HG03469 (cell line): ENCODE results near the gene RINT1.
"Not testable (repeated sequence)": the region's sequence is repeated elsewhere in the genome, so short reads cannot be mapped to it uniquely, and the experiment has no call there.

Source experiments
- ATAC-seq: cut with Tn5 transposase; IDR thresholded peaks from one replicate; pipeline ENCODE4 v1.9.1; 2021; ENCODE audit warnings: mild to moderate bottlenecking, moderate library complexity, moderate number of reproducible peaks; ENCODE audit not compliant: unreplicated experiment

The RINT1 gene

DNA sequence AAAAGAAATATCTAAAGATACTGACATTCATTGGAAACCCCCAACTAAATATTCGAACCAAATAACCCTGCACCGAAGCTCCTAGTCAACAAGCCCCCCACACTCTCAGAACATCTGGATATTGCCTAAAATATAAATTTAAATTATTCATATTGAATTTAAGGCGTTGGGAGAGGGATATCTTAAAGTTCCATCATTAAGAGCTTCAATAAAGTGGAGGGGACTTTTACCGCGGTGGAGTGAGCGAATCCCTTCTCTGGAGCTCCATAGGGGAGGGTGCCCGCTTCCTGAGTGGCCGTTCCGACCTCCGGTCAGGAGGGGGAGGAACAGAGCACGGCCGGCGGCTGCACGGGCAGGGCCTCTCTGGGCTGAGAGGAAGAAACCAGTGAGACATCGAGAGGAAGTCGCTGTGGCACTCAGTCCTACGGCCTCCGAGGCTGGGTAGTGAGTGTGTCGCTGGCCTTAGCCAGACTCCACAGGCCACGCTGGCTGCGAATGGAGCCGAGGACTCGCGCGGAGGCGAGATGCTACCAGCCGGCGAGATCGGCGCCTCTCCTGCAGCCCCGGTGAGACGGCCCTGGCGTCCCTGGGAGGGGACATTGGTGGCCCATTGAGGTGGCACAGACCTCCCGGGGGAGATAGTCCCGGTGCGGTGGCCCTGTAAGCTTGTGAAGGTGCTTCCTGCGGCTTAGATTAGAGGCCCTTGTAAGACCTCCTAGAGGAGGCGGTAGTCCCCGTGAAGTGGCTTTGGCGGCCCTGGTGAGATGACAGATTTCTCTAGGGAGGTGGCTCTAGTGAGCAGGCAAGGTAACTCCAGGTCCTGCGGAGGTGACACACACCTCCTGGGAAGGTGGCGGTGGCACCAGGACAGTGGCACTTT lies at the start of gene RINT1:
TSS of gene RINT1 (plus strand) at position 410 of the 880 bp plus-strand sequence. CDS start at position 525, 115 bp downstream.
- peak; percentile 97 for ATAC-seq

GRCh38 chr7:105487579-105488571 lies 44.1 kb upstream of the RINT1 start:
- ATAC-seq: no peak

- ATAC-seq: no peak
These were observed 42.6 kb upstream of the RINT1 start for GRCh38 chr7:105489409-105489808.

DNA sequence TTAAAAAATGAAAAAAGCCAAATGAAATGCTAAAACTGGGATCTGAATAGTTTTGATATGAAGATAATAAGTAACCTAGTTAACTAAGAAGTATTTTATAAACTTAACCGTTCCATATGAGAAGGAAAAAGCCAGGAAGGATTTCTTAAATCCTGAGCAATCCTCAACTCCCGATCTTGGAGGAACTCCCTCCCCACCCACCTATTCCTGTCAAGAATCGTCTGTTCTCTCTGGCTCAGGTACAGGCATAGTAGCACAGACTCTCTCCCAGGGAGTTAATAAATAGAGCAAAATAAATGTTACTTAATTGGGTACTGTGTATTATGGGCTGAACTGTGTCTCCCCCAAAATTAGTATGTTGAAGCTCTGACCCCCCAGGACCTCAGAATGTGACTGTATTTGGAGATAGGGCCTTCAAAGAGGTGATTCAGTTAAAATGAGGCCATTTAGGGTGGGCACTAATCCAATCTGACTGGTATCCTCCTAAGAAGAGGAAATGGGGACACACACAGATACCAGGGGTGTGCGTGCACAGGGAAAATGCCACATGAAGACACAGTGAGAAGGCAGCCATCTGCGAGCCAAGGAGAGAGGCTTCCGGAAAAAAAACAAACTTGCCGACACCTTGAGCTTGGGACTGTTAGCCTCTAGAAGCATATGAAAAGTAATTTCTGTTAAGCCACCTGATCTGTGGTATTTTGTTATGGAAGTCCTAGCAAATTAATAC lies 38.6 kb upstream of the RINT1 start:
- no peak for ATAC-seq

GRCh38 chr7:105493923-105494315 lies 38.1 kb upstream of the RINT1 start:
- ATAC-seq: no peak

DNA sequence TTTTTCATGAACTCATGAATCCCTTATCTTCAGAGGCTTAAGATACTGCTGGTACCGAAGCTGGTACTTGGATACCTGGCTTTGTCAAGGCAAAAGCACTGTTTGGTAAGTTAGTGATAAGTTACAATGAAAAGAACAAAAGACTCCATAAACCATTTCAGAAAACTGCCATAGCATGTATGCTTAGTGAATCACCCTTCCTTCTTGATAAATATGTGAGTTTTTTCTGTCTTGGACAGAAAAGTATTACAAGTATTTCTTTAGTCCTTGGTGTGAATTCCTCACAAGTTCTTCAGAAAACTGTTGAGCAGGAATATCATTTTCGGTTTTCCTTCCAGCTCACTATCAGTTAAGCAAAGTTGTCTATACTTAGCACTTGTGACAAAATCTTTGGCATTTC lies 35.5 kb upstream of the RINT1 start:
- no peak for ATAC-seq

DNA sequence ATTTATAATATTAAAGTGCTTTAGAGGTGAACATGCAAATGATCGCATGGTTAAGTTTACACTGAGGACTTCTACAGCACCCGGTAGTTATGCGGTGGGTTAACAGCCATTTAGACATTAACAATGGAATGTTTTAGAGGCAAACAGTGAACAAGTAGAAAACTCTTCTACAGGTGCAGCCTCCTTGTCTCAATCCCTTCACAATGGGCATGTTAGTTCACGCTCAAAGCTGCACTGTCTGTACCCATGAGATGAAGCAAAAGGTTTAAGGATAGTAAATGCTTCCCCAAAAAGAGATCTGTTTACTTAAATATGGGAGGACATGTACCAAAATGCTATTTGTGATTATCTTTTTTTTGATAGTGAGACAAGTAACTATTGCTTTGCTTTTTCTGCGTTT lies 35.0 kb upstream of the RINT1 start:
- no peak for ATAC-seq

DNA sequence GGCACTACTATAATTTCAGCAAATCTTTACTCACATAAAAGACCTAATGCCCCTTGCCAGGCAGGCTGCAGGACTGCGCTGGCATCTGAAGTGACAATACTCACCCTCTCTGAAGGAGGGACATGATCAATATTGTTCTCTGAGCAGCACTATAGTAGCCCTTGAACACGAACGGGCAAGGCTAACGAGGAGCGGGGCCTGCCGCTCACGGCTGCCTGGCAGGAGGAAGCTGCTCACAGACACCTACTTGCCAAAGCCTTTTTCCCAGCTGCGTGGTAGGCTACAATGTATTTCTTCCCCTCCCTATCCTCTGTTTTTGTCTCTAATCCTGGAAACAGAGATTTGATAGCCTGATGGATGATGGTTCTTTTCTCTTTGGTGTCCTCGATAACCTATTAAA lies 29.8 kb upstream of the RINT1 start:
- ATAC-seq: no peak

DNA sequence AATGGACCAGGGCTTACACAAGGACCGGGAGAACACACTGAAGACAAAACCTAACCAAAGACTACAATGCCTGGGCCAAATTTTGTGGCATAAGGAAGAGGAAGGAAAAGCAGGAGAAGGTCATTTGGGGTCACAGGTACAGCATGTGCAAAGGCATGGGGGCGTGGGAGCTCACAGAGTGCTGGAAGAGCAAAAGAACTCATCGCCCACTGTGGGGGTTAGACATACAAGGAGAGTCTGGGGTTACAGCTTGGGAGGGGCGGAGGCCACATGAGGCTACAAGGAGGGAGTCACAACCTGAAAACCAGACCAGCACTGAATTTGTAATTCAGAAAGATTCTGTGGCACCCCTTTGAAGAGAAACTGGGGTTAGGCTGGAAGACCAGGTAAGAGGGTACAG lies 19.6 kb upstream of the RINT1 start:
- no peak for ATAC-seq

GRCh38 chr7:105512926-105513526 lies 19.0 kb upstream of the RINT1 start:
- ATAC-seq: no peak

- not testable (repeated sequence) for ATAC-seq
These were observed 16.4 kb upstream of the RINT1 start for GRCh38 chr7:105515610-105516009.

DNA sequence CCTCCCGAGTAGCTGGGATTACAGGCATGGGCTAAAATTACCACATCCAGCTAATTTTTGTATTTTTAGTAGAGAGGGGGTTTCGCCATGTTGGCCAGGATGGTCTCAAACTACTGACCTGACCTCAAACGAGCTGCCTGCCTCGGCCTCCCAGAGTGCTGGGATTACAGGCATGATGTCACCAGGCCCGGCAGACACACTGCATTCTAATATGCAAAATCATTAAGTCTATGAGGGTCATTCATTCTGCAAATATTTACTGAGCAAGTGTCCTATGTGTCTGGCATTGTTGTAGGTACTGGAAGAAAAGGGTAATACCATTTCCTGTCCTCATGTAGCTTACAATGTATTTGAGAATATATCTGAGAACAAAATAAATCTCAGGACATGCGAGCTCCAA lies 12.6 kb upstream of the RINT1 start:
- ATAC-seq: no peak

DNA sequence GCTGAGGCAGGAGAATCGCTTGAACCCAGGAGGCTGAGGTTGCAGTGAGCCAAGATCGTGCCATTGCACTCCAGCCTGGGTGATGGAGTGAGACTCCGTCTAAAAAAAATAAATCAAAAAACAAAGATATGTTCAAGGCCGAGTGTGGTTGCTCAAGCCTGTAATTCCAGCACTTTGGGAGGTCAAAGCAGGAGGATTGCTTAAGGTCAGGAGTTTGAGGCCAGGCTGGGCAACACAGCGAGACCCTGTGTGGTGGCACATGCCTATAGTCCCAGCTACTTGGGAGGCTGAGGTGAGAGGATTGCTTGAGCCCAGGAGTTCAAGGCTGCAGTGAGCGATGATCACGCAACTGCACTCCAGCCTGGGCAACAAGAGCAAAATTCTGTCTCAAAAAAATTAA lies 11.4 kb upstream of the RINT1 start:
- ATAC-seq: not testable (repeated sequence)

DNA sequence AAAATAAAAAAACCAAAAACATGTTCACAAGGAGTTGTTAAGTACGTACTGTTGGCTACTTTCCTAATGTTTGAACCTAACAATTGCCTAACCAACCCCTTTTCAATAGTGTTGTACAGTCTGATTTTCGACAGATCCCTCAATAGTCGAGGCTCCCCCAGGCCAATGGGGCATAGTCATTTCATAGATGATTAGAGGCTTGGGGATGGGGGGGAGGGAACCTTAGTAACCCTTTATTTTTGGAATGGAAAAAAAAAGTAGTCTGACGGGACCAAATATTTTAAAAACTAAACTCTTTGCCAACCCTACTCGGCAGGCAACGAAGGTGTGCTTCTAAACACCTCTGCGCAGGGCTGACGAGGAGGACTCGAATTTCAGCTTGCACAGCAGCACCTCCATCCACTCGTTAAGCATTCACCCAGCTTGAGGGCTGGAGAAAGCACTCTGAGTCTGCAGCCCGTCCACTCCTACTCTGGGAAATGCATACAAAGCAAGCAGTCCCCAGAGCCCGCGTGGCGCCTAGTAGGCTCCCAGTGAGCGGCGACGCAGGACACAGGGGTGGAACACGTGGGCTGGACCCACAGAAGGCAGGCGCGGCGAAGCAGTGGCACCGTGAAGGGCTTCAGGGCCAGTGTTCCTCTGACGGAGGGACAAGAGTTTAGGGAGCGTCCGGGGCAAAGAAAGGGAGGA lies 10.8 kb upstream of the RINT1 start:
- peak; percentile 11 for ATAC-seq

DNA sequence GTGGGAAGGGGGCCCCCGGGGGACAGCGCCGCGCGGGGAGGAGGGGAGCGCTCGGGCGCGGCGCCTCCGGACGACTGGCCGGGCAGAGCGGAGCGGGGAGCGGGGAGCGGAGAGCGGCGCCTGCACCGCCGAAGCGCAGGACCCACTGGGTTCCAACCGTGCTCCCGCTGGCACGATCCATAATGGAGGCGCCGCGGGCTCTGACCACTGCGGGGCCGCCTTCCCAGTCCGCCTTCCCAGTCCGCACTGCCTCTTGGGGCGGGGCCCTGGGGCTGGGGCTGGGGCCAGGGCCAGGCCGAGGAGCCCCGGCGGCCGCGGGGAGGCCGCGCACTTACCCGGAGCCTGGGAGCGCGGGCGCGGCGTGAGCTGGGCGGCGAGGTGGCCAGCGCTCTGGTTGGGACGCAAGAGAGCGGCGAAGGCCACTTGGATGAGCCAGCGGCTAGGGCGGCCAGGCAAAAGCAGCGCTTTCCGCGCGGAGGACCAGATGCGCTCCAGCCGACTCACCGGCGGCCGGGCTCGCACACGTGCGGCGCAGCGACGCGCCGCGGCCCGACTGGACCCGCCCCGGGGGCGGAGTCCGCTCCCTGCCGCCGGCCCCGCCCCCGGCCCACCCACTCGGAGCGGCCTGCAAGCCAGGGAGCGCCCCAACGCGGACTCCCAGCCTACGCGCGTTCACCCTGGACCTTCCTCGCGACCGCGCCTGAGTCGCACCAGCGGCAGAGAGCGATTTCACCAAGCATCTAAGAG lies 10.1 kb upstream of the RINT1 start, which contains the start of gene PUS7:
TSS of gene PUS7 (minus strand) at position 555 of the 747 bp plus-strand sequence. CDS start 13,759 bp downstream, outside the sequence.
- ATAC-seq: peak; percentile 68

- not testable (repeated sequence) for ATAC-seq
These were observed 7.6 kb upstream of the RINT1 start for GRCh38 chr7:105524423-105524822.

GRCh38 chr7:105524840-105525239 lies 7.2 kb upstream of the RINT1 start:
- no peak for ATAC-seq

- ATAC-seq: not testable (repeated sequence)
These were observed 4.3 kb upstream of the RINT1 start for GRCh38 chr7:105527737-105528136.

- ATAC-seq: no peak
These were observed 1.9 kb upstream of the RINT1 start for GRCh38 chr7:105530126-105530525.
